ENCODE results near the gene NUAK1. TPM values are rescaled to one million over a fixed set of nuclear protein-coding genes. Genes with fewer than 3 reads are reported as not detected.

Gene NUAK1
- total RNA-seq, 2 experiments from 2014 or later, result not detected

DNA sequence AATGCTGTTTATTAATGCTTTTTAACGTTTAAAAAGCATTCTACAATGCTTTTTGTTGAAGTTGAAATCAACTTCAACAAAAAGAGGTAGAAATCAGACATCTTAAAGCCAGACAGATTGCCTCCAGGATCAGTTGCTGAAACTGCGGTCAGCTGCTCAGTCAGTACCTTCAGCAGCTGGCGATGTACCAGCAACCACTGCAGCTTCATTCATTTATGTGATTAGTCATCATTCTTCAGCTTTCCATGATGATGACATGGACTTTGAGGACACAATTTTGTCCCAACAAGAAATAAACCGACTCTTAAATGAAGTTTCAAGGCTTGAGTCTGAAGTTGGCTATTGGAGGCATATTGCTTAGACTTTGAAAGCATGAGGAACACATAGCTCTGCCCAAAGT is 31.5 kb upstream of the NUAK1 start:
- intact Hi-C loops (cut with micrococcal nuclease), result loop anchor here (5.0 kb wide), 1 partner anchor 52 kb away; no protein-coding TSS in a partner anchor
- no peaks in the 10 kb centered on the region for H3K36me3 Mint-ChIP-seq (ENCODE audit: low read depth)
- CTCF ChIA-PET, result interaction anchor here (1.4 kb wide), 1 partner anchor 53 kb away, joined by 5 read pairs; no protein-coding TSS in a partner anchor
- no peak overlapping the region for H3K27ac Mint-ChIP-seq
- peaks cover 12% of the 10 kb centered on the region for H3K27me3 Mint-ChIP-seq (ENCODE audit: low read depth)
- H3K9me3 Mint-ChIP-seq, result peaks cover 5% of the 10 kb centered on the region
- no peak overlapping the region for H3K4me3 Mint-ChIP-seq
- H3K4me1 Mint-ChIP-seq (ENCODE audit: low read depth), result no peaks in the 10 kb centered on the region
- DNase-seq, result no peak

DNA sequence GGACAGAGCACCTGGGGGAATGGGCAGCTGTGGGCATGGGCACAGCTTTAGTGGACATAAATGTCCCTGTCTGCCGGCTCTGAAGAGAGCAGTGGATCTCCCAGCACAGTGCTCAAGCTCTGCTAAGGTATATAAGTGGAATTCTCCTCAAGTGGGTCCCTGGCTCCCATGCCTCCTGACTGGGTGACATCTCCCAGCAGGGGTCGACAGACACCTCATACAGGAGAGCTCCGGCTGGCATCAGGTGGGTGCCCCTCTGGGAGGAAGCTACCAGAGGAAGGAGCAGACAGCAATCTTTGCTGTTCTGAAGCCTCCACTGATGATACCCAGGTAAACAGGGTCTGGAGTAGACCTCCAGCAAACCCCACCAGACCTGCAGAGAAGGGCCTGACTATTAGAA is 25.0 kb upstream of the NUAK1 start:
- H3K27me3 Mint-ChIP-seq (ENCODE audit: low read depth), result peaks cover 36% of the 10 kb centered on the region
- CTCF ChIA-PET, result no interaction called here

DNA sequence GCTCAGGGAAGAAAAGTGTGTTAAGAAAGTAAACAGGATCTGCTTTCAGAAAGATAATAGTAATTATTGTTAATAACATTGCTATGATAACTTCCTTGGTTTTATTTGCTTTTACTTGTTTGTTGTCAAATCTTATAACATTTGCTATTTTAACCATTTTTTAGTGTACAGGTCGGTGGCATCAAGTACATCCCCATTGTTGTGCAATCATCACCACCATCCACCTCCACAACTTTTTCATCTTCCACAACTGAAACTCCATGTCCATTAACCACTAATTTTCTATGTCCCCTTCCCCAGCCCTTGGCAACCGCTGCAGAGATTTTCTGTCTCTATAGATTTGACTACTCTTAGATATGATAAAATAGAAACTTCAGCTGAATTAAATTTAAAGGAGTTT is 22.7 kb upstream of the NUAK1 start:
- Mint-ChIP-seq H3K4me3 (no peak overlapping the region), H3K27me3 (ENCODE audit: low read depth) (peaks cover 37% of the 10 kb centered on the region), H3K36me3 (ENCODE audit: low read depth) (no peaks in the 10 kb centered on the region), H3K4me1 (ENCODE audit: low read depth) (no peaks in the 10 kb centered on the region), H3K27ac (no peak overlapping the region), H3K9me3 (no peaks in the 10 kb centered on the region)
- intact Hi-C loops (cut with micrococcal nuclease), result no loop called here
- CTCF ChIA-PET, result interaction anchor here (0.8 kb wide), 1 partner anchor 63 kb away, joined by 3 read pairs; no protein-coding TSS in a partner anchor
- no peak for DNase-seq

More for the DNA sequence above, 25.0 kb upstream of the NUAK1 start:
- intact Hi-C loops (cut with micrococcal nuclease), result no loop called here
- no peaks in the 10 kb centered on the region for H3K36me3 Mint-ChIP-seq (ENCODE audit: low read depth)
- DNase-seq, result no peak
- H3K9me3 Mint-ChIP-seq, result peaks cover 4% of the 10 kb centered on the region
- H3K27ac Mint-ChIP-seq, result no peak overlapping the region
- H3K4me1 Mint-ChIP-seq (ENCODE audit: low read depth), result no peaks in the 10 kb centered on the region
- no peak overlapping the region for H3K4me3 Mint-ChIP-seq

DNA sequence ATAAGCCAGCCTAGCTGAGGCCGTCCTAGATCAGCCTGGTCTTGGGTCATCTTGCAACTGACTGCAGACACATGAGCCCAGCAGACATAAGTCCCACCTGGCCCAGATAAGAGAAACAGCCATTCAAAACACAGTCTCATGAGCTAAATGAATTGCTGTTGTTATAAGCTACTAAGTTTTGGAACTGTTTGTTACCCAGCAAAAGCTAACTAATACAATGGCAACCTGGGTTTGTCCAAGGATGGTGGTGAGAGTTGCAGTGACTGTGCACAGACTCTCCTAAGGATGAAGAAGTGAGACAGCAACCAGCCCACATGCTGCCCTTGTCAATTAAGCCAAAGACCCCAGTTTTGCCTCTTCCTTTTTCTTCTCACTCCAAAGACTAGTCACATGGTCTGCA is 22.2 kb upstream of the NUAK1 start:
- no peaks in the 10 kb centered on the region for H3K4me1 Mint-ChIP-seq (ENCODE audit: low read depth)
- CTCF ChIA-PET, result no interaction called here

DNA sequence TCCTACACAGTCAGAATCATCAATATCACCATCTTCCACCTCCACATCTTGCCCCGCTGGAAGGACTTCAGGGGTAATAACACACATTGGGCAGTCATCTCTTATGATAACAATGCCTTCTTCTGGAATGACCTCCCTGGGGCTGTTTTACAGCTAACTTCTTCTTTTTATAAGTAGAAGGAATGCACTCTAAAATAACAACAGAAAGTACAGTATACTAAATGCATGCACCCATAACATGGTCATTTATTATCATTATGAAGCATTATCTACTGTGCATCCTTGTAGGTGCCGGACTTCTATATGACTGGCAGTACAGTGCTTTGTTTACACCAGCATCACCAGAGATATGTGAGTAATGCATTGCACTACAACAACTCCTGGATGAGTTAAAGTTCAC is 19.0 kb upstream of the NUAK1 start:
- intact Hi-C loops (cut with micrococcal nuclease), result no loop called here
- H3K4me1 Mint-ChIP-seq (ENCODE audit: low read depth), result no peaks in the 10 kb centered on the region
- CTCF ChIA-PET, result no interaction called here
- no peak for DNase-seq
- H3K27me3 Mint-ChIP-seq (ENCODE audit: low read depth), result peaks cover 29% of the 10 kb centered on the region
- no peaks in the 10 kb centered on the region for H3K36me3 Mint-ChIP-seq (ENCODE audit: low read depth)
- H3K9me3 Mint-ChIP-seq, result no peaks in the 10 kb centered on the region
- no peak overlapping the region for H3K27ac Mint-ChIP-seq
- no peak overlapping the region for H3K4me3 Mint-ChIP-seq

More for the DNA sequence above, 22.2 kb upstream of the NUAK1 start:
- Mint-ChIP-seq H3K27me3 (ENCODE audit: low read depth) (peaks cover 37% of the 10 kb centered on the region), H3K36me3 (ENCODE audit: low read depth) (no peaks in the 10 kb centered on the region), H3K27ac (no peak overlapping the region), H3K4me3 (no peak overlapping the region), H3K9me3 (no peaks in the 10 kb centered on the region)
- intact Hi-C loops (cut with micrococcal nuclease), result no loop called here
- no peak for DNase-seq

DNA sequence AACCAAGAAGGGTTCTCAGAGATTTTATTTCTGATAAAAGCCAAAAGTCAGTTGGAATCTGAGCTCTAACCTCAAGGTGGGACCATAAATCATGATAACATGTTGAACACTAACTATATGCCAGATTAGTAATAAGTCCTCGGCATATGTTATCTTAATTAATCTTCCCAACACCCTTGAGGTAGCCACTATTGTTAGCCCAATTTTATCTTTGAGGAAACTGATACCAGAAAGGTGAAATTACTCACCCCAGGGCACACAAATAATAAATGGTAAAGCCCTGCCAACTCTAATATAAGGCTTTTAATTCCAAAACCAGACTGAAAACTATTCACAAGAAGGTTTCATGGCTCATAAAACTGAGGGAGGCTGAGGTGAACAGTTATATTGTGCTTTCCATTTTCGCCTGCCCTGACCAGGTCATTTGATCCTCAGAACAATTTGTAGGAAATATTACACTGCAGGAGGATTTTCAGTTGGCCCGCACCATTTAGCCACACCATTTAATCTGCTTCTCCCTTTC is 16.1 kb upstream of the NUAK1 start:
- Mint-ChIP-seq H3K36me3 (ENCODE audit: low read depth) (no peaks in the 10 kb centered on the region), H3K27ac (no peak overlapping the region), H3K27me3 (ENCODE audit: low read depth) (peaks cover 22% of the 10 kb centered on the region), H3K9me3 (no peaks in the 10 kb centered on the region), H3K4me3 (no peak overlapping the region), H3K4me1 (ENCODE audit: low read depth) (no peaks in the 10 kb centered on the region)
- intact Hi-C loops (cut with micrococcal nuclease), result no loop called here
- CTCF ChIA-PET, result interaction anchor here (1.6 kb wide), 1 partner anchor 69 kb away, joined by 4 read pairs; no protein-coding TSS in a partner anchor
- no peak for DNase-seq

DNA sequence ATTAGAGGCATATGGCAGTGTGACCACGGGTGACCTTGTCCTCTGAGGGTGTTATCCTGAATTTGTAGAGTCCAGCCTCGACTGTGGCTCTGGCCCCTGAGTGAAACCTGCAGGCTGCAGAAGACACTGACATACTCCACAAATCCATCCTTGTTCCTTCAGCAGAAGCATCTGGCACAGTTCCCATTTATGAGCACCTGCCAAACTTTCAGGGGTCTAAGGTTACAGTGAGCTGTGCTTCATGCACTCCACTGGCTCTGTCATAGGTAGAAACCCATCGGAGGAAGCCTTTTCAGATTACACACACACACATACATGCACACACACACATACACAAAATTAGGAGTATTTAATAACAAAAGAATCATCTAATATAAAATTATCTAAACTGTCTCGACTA is 13.6 kb upstream of the NUAK1 start:
- Mint-ChIP-seq H3K4me3 (no peak overlapping the region), H3K27ac (no peak overlapping the region), H3K36me3 (ENCODE audit: low read depth) (no peaks in the 10 kb centered on the region), H3K27me3 (ENCODE audit: low read depth) (peaks cover 17% of the 10 kb centered on the region), H3K4me1 (ENCODE audit: low read depth) (no peaks in the 10 kb centered on the region), H3K9me3 (no peaks in the 10 kb centered on the region)
- CTCF ChIA-PET, result interaction anchor here (2.5 kb wide), 1 partner anchor 16 kb away, joined by 10 read pairs; no protein-coding TSS in a partner anchor
- intact Hi-C loops (cut with micrococcal nuclease), result no loop called here
- no peak for DNase-seq

DNA sequence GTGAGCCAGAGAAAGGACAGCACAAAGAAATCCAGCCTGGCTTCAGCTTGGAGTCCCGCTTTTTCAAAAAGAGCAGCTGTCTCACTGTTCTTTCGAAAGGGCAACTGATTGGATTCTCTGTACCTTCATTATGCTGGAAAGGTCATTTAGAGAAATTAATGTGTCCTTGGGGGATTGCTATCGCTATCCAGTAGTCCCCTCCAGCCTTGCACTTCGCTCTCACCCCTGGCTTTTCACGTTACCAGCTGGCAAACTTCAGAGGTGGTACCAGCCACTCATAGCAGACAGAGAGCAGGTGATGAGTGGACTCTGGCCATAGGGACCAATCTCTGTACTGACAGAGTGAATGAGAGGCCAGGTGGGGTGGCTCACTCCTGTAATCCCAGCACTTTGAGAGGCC is 11.8 kb upstream of the NUAK1 start:
- Mint-ChIP-seq H3K36me3 (ENCODE audit: low read depth) (no peaks in the 10 kb centered on the region), H3K27ac (no peak overlapping the region), H3K27me3 (ENCODE audit: low read depth) (peaks cover 19% of the 10 kb centered on the region), H3K4me1 (ENCODE audit: low read depth) (no peaks in the 10 kb centered on the region), H3K9me3 (no peaks in the 10 kb centered on the region), H3K4me3 (no peak overlapping the region)
- CTCF ChIA-PET, result interaction anchor here (0.6 to 2.5 kb wide), 2 partner anchors 14 to 238 kb away, joined by 4 to 10 read pairs; no protein-coding TSS in a partner anchor
- DNase-seq, result no peak
- intact Hi-C loops (cut with micrococcal nuclease), result no loop called here

DNA sequence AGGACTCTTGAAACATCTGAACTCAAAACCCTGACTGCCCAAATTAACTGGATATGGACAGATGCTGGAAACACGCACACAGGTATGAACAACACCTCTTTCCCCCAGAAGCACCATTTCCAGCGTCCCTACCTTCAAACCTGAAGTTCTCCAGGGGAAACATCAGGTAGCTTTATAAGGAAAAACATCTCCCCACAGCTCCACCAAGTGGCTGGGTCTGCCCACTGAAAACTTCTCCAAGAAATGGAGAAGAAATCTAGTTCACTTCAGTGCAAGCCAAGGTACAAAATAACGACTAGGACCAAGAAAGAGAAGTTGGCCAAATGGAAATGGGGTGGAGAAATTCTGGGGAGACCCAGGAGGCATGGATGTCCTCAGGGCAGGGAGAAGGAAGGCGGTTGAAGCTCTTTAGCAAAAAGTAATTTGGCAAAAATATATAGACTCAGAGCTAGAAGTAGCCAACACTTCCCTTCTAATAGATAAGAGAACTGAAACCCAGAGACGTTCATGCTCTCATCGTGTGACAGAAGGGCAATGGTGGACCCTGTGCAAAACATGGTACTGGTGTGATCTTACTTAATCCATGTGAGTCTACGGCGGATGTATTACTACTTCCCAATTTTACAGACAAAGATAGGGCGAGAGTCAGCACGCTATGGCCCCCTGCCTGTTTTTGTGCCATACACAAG is 10.5 kb upstream of the NUAK1 start:
- peak; percentile 18 for DNase-seq
- CTCF ChIA-PET, result interaction anchor here (0.6 to 3.0 kb wide), 5 partner anchors 12 to 729 kb away, joined by 3 to 13 read pairs (median 5); no protein-coding TSS in a partner anchor
- Mint-ChIP-seq H3K4me1 (ENCODE audit: low read depth) (no peaks in the 10 kb centered on the region), H3K36me3 (ENCODE audit: low read depth) (no peaks in the 10 kb centered on the region), H3K27ac (no peak overlapping the region), H3K9me3 (no peaks in the 10 kb centered on the region), H3K27me3 (ENCODE audit: low read depth) (peaks cover 24% of the 10 kb centered on the region), H3K4me3 (no peak overlapping the region)
- intact Hi-C loops (cut with micrococcal nuclease), result no loop called here

DNA sequence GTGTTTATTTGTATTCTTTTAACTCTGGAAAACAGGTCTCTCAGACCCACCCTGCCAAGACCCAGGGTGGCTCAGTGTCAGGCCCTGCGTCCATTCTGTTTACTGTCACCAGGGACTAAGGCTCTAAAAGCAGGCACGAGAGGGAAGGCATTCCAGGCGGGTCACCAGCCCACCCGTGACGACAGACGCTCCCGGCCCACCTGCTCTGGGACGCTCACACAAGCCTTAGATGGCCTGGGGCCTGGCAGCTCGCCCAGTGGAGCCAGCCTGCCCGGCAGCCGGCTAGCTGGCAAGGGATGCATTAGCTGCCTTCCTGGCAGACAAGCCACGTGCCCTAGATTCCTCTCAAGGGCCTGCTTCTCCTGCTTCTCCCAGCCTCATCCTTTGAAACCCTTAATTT is 9.2 kb upstream of the NUAK1 start:
- H3K27ac Mint-ChIP-seq, result no peak overlapping the region
- DNase-seq, result no peak
- CTCF ChIA-PET, result interaction anchor here (0.8 to 3.0 kb wide), 5 partner anchors 8 to 728 kb away, joined by 3 to 13 read pairs (median 4); no protein-coding TSS in a partner anchor
- H3K4me3 Mint-ChIP-seq, result no peak overlapping the region
- intact Hi-C loops (cut with micrococcal nuclease), result no loop called here
- no peaks in the 10 kb centered on the region for H3K9me3 Mint-ChIP-seq
- no peaks in the 10 kb centered on the region for H3K4me1 Mint-ChIP-seq (ENCODE audit: low read depth)
- H3K27me3 Mint-ChIP-seq (ENCODE audit: low read depth), result peaks cover 25% of the 10 kb centered on the region
- no peaks in the 10 kb centered on the region for H3K36me3 Mint-ChIP-seq (ENCODE audit: low read depth)

DNA sequence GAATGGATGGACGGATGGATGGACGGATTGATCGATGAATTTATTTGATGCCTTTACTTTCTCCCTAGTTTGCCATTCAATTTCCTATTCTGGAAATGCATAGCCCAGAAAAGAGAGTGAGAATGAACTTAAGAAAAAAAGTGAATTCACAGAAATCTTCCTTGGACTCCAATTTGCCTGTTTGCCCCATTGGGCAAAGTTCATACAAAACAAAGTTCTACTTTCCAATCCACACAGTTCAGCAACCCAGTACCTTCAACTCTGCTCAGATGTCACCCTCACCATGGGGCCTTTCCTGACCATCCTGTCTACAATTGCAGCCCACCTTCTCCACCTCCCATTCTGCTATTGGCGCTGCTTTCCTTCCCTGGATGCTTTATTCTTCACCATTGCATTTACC is 8.2 kb upstream of the NUAK1 start:
- Mint-ChIP-seq H3K36me3 (ENCODE audit: low read depth) (no peaks in the 10 kb centered on the region), H3K9me3 (no peaks in the 10 kb centered on the region), H3K4me3 (no peak overlapping the region), H3K4me1 (ENCODE audit: low read depth) (no peaks in the 10 kb centered on the region), H3K27ac (no peak overlapping the region), H3K27me3 (ENCODE audit: low read depth) (peaks cover 29% of the 10 kb centered on the region)
- no peak for DNase-seq
- intact Hi-C loops (cut with micrococcal nuclease), result no loop called here
- CTCF ChIA-PET, result interaction anchor here (0.9 to 3.0 kb wide), 3 partner anchors 9 to 727 kb away, joined by 3 to 13 read pairs (median 11); no protein-coding TSS in a partner anchor

DNA sequence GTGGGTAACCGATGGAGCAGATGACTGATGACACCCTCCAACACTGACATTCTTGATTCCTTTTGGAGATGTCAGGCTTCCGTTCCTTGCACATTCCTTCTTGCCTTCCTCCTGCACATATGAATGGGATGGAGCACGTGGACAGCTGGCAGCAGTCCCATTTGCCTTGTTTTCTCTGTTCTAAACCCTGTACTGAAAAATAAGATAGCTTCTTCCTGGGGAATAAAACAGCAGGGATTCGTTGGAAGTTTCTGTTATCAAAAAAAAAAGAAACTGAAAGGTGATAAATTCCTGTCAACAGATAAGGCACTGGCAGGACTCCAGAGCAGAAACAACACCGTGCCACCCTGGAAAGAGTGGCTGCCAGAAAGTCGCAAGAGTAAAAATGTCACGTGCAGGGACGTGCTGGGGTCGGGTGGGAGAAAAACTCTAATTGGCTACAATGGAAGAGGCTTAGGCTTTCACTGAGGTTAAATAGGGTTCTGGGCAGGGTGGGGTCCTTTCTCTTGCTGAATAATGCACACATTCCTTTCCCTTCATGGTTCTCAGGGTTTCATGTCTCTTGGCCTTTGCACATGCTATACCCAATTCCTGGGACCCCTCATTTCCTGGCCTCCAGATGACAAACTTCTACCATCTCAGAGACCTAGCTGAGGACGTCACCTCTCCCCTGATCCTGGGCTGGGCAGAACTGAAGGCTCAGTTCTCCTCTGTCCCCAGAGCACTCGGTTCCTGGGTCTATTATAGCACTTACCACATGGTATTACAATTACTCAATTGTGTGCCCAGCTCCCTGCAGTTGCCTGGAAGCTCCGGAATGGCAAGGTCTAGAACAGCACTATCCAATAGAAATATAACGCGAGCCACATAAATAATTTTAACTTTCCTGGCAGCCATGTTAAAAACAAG is 7.0 kb upstream of the NUAK1 start:
- Mint-ChIP-seq H3K9me3 (no peaks in the 10 kb centered on the region), H3K27ac (no peak overlapping the region), H3K4me3 (no peak overlapping the region), H3K36me3 (ENCODE audit: low read depth) (no peaks in the 10 kb centered on the region), H3K27me3 (ENCODE audit: low read depth) (peaks cover 36% of the 10 kb centered on the region), H3K4me1 (ENCODE audit: low read depth) (no peaks in the 10 kb centered on the region)
- no peak for DNase-seq
- intact Hi-C loops (cut with micrococcal nuclease), result no loop called here
- CTCF ChIA-PET, result interaction anchor here (1.3 kb wide), 2 partner anchors 10 to 725 kb away, joined by 3 read pairs; no protein-coding TSS in a partner anchor
